SU-DHL-6 (cell line): ENCODE measurements around the gene ZNF423.

Experiments
- CTCF ChIP-seq: fragments of 200-600 bp; sonication (generic); IDR thresholded peaks from one replicate; pipeline ENCODE4 v1.5.1; 2017; ENCODE audit warnings: antibody characterized with exemption, mild to moderate bottlenecking, low read length, moderate library complexity; ENCODE audit not compliant: insufficient read depth, poor library complexity, severe bottlenecking
- EZH2phosphoT487 ChIP-seq: fragments of 200-600 bp; sonication (generic), shearing (Covaris generic); conservative IDR thresholded peaks from 2 replicates; pipeline ENCODE4 v1.6.1; 2018; ENCODE audit warnings: mild to moderate bottlenecking, antibody characterized with exemption, low read length, moderate library complexity, mixed read lengths

GRCh38 chr16:49662569-49662968 lies 193.3 kb downstream of the ZNF423 start:
- TF ChIP-seq CTCF (no peak), EZH2phosphoT487 (no peak)
